HS-5 (cell line): ENCODE results near the gene P2RY11.

Source experiments
- DNase-seq: peaks from one replicate; pipeline ENCODE4 v3.0.0-alpha.2; 2012; ENCODE audit warnings: low read depth

The P2RY11 gene

GRCh38 chr19:10113964-10114650 is 2.6 kb downstream of the P2RY11 start:
- DNase-seq: no peak

GRCh38 chr19:10114651-10115391 is 3.3 kb downstream of the P2RY11 start:
- DNase-seq: no peak

GRCh38 chr19:10115392-10116084 is 4.0 kb downstream of the P2RY11 start:
- DNase-seq: no peak

GRCh38 chr19:10116085-10116865 is 4.8 kb downstream of the P2RY11 start:
- no peak for DNase-seq

- no peak for DNase-seq
Measured at GRCh38 chr19:10116866-10117616, 5.5 kb downstream of the P2RY11 start.

GRCh38 chr19:10118960-10119359 is 7.5 kb downstream of the P2RY11 start:
- no peak for DNase-seq

- DNase-seq: peak; percentile 93
Measured at GRCh38 chr19:10120538-10121189, 9.2 kb downstream of the P2RY11 start.

GRCh38 chr19:10122045-10122444 is 10.6 kb downstream of the P2RY11 start:
- DNase-seq: no peak

GRCh38 chr19:10124429-10124828 is 12.9 kb downstream of the P2RY11 start:
- DNase-seq: no peak

GRCh38 chr19:10126213-10126639 is 14.7 kb downstream of the P2RY11 start:
- DNase-seq: no peak

- no peak for DNase-seq
Measured at GRCh38 chr19:10132905-10133304, 21.4 kb downstream of the P2RY11 start.

GRCh38 chr19:10133596-10133995 is 22.1 kb downstream of the P2RY11 start:
- DNase-seq: no peak

- no peak for DNase-seq
Measured at GRCh38 chr19:10134040-10134439, 22.5 kb downstream of the P2RY11 start.

- no peak for DNase-seq
Measured at GRCh38 chr19:10135551-10136334, 24.2 kb downstream of the P2RY11 start.

GRCh38 chr19:10136936-10137335 is 25.4 kb downstream of the P2RY11 start:
- no peak for DNase-seq

- no peak for DNase-seq
Measured at GRCh38 chr19:10137751-10138682, 26.5 kb downstream of the P2RY11 start.

GRCh38 chr19:10138879-10139795 is 27.6 kb downstream of the P2RY11 start:
- no peak for DNase-seq

GRCh38 chr19:10139952-10140351 is 28.5 kb downstream of the P2RY11 start:
- no peak for DNase-seq
